GM21737 (cell line): Measurements from ENCODE around the gene KLHDC7B.
"Not testable (repeated sequence)": the region's sequence is repeated elsewhere in the genome, so short reads cannot be mapped to it uniquely, and the experiment has no call there.

Experiments used
- ATAC-seq: cut with Tn5 transposase; IDR thresholded peaks from one replicate; pipeline ENCODE4 v1.9.1; 2021; ENCODE audit warnings: mild to moderate bottlenecking, moderate library complexity; ENCODE audit not compliant: unreplicated experiment

The KLHDC7B gene

GRCh38 chr22:50529416-50529896, 16.2 kb upstream of the KLHDC7B start:
- ATAC-seq: no peak

- ATAC-seq: no peak
Measured at GRCh38 chr22:50529897-50530579, 15.7 kb upstream of the KLHDC7B start, which contains the start of gene TYMP. TSS of gene TYMP (minus strand) at chr22:50530012. CDS start at chr22:50529709, 303 bp downstream.

- ATAC-seq: no peak
Measured at GRCh38 chr22:50530580-50530876, 15.2 kb upstream of the KLHDC7B start.

- no peak for ATAC-seq
Measured at GRCh38 chr22:50530877-50531545, 14.7 kb upstream of the KLHDC7B start.

GRCh38 chr22:50531546-50531961, 14.1 kb upstream of the KLHDC7B start:
- ATAC-seq: peak; percentile 23

- ATAC-seq: no peak
Measured at GRCh38 chr22:50531962-50532674, 13.6 kb upstream of the KLHDC7B start.

GRCh38 chr22:50532824-50533796, 12.6 kb upstream of the KLHDC7B start:
- no peak for ATAC-seq

GRCh38 chr22:50533856-50534711, 11.6 kb upstream of the KLHDC7B start:
- ATAC-seq: not testable (repeated sequence)

GRCh38 chr22:50535113-50535512, 10.6 kb upstream of the KLHDC7B start:
- no peak for ATAC-seq

- no peak for ATAC-seq
Measured at GRCh38 chr22:50536226-50536625, 9.5 kb upstream of the KLHDC7B start.

GRCh38 chr22:50537765-50538164, 7.9 kb upstream of the KLHDC7B start:
- ATAC-seq: no peak

- no peak for ATAC-seq
Measured at GRCh38 chr22:50540381-50540780, 5.3 kb upstream of the KLHDC7B start.

GRCh38 chr22:50541667-50542026, 4.1 kb upstream of the KLHDC7B start:
- not testable (repeated sequence) for ATAC-seq

GRCh38 chr22:50542416-50542927, 3.2 kb upstream of the KLHDC7B start:
- no peak for ATAC-seq

GRCh38 chr22:50544078-50544745, 1.5 kb upstream of the KLHDC7B start:
- no peak for ATAC-seq

- ATAC-seq: no peak
Measured at GRCh38 chr22:50544746-50545253, 899 bp upstream of the KLHDC7B start.

- no peak for ATAC-seq
Measured at GRCh38 chr22:50546326-50547262, 895 bp downstream of the KLHDC7B start.
